Neural crest cell (in vitro differentiated cells): ENCODE measurements around the gene SLC11A1. TPM values are rescaled to one million over a fixed set of nuclear protein-coding genes. Genes with fewer than 3 reads are reported as not detected.

Experiments
- DNase-seq: peaks from one replicate; pipeline ENCODE4 v3.0.0; 2021; ENCODE audit warnings: low read depth, mixed read lengths, low spot score
- H3K27ac Mint-ChIP-seq: one replicate; pipeline ENCODE4 v1.8.0; 2021; ENCODE audit warnings: mild to moderate bottlenecking, mixed read lengths; ENCODE audit not compliant: unreplicated experiment
- H3K27me3 Mint-ChIP-seq: 2 replicates; pipeline ENCODE4 v1.8.0; 2021; ENCODE audit warnings: low read depth, mild to moderate bottlenecking, mixed read lengths
- H3K36me3 Mint-ChIP-seq: 2 replicates; pipeline ENCODE4 v1.8.0; 2021; ENCODE audit warnings: low read depth, mild to moderate bottlenecking, mixed read lengths
- H3K4me1 Mint-ChIP-seq: 2 replicates; pipeline ENCODE4 v1.8.0; 2021; ENCODE audit warnings: mixed read lengths
- H3K4me3 Mint-ChIP-seq: one replicate; pipeline ENCODE4 v1.8.0; 2021; ENCODE audit warnings: mild to moderate bottlenecking, mixed read lengths
- H3K9me3 Mint-ChIP-seq: 2 replicates; pipeline ENCODE4 v1.8.0; 2021; ENCODE audit warnings: mixed read lengths
- CTCF ChIP-seq: fragments of 200-600 bp; sonication (generic); conservative IDR thresholded peaks from 2 replicates; pipeline ENCODE4 v1.5.0; 2021; ENCODE audit warnings: antibody characterized with exemption, mild to moderate bottlenecking
- total RNA-seq: library from RNA; stranded (reverse); gene quantifications from 2 replicates; pipeline ENCODE4 v1.2.1, GENCODE V29; 2021

SLC11A1 gene
- total RNA-seq, 1 donor from 2014 or later, result 0.09 TPM

GRCh38 chr2:218404351-218405085 lies 22.4 kb downstream of the SLC11A1 start:
- DNase-seq, result no peak
- Mint-ChIP-seq H3K4me3 (peak overlapping the region; percentile 83), H3K36me3 (no peaks in the 10 kb centered on the region), H3K9me3 (no peaks in the 10 kb centered on the region), H3K27ac (peak overlapping the region; percentile 27), H3K4me1 (peaks cover 24% of the 10 kb centered on the region), H3K27me3 (no peaks in the 10 kb centered on the region)
- TF ChIP-seq CTCF, result no peak

GRCh38 chr2:218405086-218405745 lies 23.1 kb downstream of the SLC11A1 start:
- no peaks in the 10 kb centered on the region for H3K9me3 Mint-ChIP-seq
- peaks cover 24% of the 10 kb centered on the region for H3K4me1 Mint-ChIP-seq
- no peak for DNase-seq
- peak overlapping the region; percentile 83 for H3K4me3 Mint-ChIP-seq
- no peaks in the 10 kb centered on the region for H3K36me3 Mint-ChIP-seq
- no peak for TF ChIP-seq CTCF
- H3K27me3 Mint-ChIP-seq, result no peaks in the 10 kb centered on the region
- H3K27ac Mint-ChIP-seq, result peak overlapping the region; percentile 19

- peaks cover 24% of the 10 kb centered on the region for H3K4me1 Mint-ChIP-seq
- no peaks in the 10 kb centered on the region for H3K36me3 Mint-ChIP-seq
- no peak for DNase-seq
- no peak for TF ChIP-seq CTCF
- H3K9me3 Mint-ChIP-seq, result no peaks in the 10 kb centered on the region
- H3K27me3 Mint-ChIP-seq, result no peaks in the 10 kb centered on the region
- H3K4me3 Mint-ChIP-seq, result peak overlapping the region; percentile 83
- peak overlapping the region; percentile 19 for H3K27ac Mint-ChIP-seq
Observed at GRCh38 chr2:218405746-218406208, 23.7 kb downstream of the SLC11A1 start.

GRCh38 chr2:218406209-218406948 lies 24.3 kb downstream of the SLC11A1 start:
- no peaks in the 10 kb centered on the region for H3K27me3 Mint-ChIP-seq
- H3K4me1 Mint-ChIP-seq, result peaks cover 24% of the 10 kb centered on the region
- peak; percentile 95 for DNase-seq
- H3K27ac Mint-ChIP-seq, result peak overlapping the region; percentile 92
- H3K9me3 Mint-ChIP-seq, result no peaks in the 10 kb centered on the region
- peak overlapping the region; percentile 86 for H3K4me3 Mint-ChIP-seq
- TF ChIP-seq CTCF, result peak; percentile 77
- H3K36me3 Mint-ChIP-seq, result no peaks in the 10 kb centered on the region

GRCh38 chr2:218406949-218407618 lies 25.0 kb downstream of the SLC11A1 start:
- H3K4me1 Mint-ChIP-seq, result peaks cover 24% of the 10 kb centered on the region
- no peak for TF ChIP-seq CTCF
- no peaks in the 10 kb centered on the region for H3K9me3 Mint-ChIP-seq
- no peaks in the 10 kb centered on the region for H3K27me3 Mint-ChIP-seq
- peak overlapping the region; percentile 86 for H3K4me3 Mint-ChIP-seq
- H3K27ac Mint-ChIP-seq, result peak overlapping the region; percentile 92
- H3K36me3 Mint-ChIP-seq, result no peaks in the 10 kb centered on the region
- no peak for DNase-seq
